GM23248 (cell line): ENCODE data around the gene HOOK2.

Experiments
- EZH2 ChIP-seq: fragments of 200-600 bp; sonication (generic); IDR thresholded peaks from 2 replicates; pipeline ENCODE4 v1.6.1; 2018; ENCODE audit warnings: antibody characterized with exemption, mild to moderate bottlenecking; ENCODE audit not compliant: insufficient read depth, poor library complexity, severe bottlenecking
- EZH2phosphoT487 ChIP-seq: fragments of 200-600 bp; sonication (generic); IDR thresholded peaks from 2 replicates; pipeline ENCODE4 v1.6.1; 2018; ENCODE audit warnings: antibody characterized with exemption, moderate library complexity, mild to moderate bottlenecking, low read depth; ENCODE audit not compliant: insufficient read depth

DNA sequence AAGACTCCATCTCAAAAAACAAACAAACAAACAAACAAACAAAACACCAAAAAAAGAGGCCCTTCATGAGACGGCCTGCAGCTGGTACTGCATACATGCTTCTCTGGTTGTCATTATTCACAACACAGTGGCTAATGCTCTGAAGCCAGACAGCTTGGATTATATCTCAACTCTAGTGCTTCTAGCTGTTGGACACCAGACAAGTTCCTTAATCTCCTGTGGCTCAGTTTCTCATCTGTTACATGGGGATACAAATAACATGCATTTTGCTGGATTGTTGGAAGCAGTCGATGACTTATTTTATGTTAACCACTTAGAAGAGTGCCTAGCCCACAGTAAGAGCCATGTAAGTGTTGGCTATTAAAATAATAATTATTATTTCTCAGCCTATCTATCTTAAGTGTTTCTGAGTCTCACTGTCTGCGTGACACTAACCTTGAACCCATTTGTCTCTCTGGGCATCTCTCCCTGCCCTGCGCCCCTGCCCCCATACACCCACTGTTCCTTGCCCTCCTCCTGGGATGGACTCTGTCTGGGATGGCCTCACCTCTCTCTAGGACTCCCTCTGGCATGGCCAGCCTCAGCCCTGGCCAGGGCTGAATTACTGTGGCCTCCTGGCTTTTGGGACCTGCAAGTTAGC is 12.8 kb upstream of the HOOK2 start:
- no peak for TF ChIP-seq EZH2
- no peak for TF ChIP-seq EZH2phosphoT487
